Neuron (in vitro differentiated cells): ENCODE measurements around the gene DGCR8.

ENCODE experiments used
- H2AFZ ChIP-seq: one replicate; pipeline ENCODE4 v1.6.1; 2013; ENCODE audit warnings: low read depth, mild to moderate bottlenecking, inconsistent platforms, low read length, moderate library complexity
- H3K27me3 ChIP-seq: one replicate; pipeline ENCODE4 v1.6.1; 2013; ENCODE audit warnings: low read length; ENCODE audit not compliant: insufficient read depth
- H3K36me3 ChIP-seq: one replicate; pipeline ENCODE4 v1.6.1; 2013; ENCODE audit warnings: low read length; ENCODE audit not compliant: insufficient read depth
- H3K4me1 ChIP-seq: one replicate; pipeline ENCODE4 v1.6.1; 2013; ENCODE audit warnings: low read length; ENCODE audit not compliant: insufficient read depth
- H3K4me3 ChIP-seq: 2 replicates; pipeline ENCODE4 v1.5.1; 2013; ENCODE audit warnings: mild to moderate bottlenecking, low read length, moderate library complexity
- H3K9me3 ChIP-seq: one replicate; pipeline ENCODE4 v1.6.1; 2013; ENCODE audit warnings: low read length

DGCR8 gene

GRCh38 chr22:20056161-20056560, 23.9 kb upstream of the DGCR8 start:
- H3K27me3 ChIP-seq: no peaks in the 10 kb centered on the region
- H3K9me3 ChIP-seq: no peaks in the 10 kb centered on the region
- no peak overlapping the region for H2AFZ ChIP-seq
- peaks cover 5% of the 10 kb centered on the region for H3K4me1 ChIP-seq
- peaks cover 17% of the 10 kb centered on the region for H3K36me3 ChIP-seq
- no peak overlapping the region for H3K4me3 ChIP-seq

- Histone ChIP-seq H3K9me3 (no peaks in the 10 kb centered on the region), H3K27me3 (no peaks in the 10 kb centered on the region), H3K36me3 (peaks cover 21% of the 10 kb centered on the region), H3K4me3 (no peak overlapping the region), H3K4me1 (peaks cover 5% of the 10 kb centered on the region), H2AFZ (no peak overlapping the region)
Observed at GRCh38 chr22:20056696-20057386, 23.2 kb upstream of the DGCR8 start.

GRCh38 chr22:20057596-20058268, 22.3 kb upstream of the DGCR8 start:
- H2AFZ ChIP-seq: no peak overlapping the region
- H3K36me3 ChIP-seq: peaks cover 22% of the 10 kb centered on the region
- H3K27me3 ChIP-seq: no peaks in the 10 kb centered on the region
- H3K4me3 ChIP-seq: no peak overlapping the region
- H3K9me3 ChIP-seq: no peaks in the 10 kb centered on the region
- H3K4me1 ChIP-seq: peaks cover 5% of the 10 kb centered on the region

- peaks cover 19% of the 10 kb centered on the region for H3K36me3 ChIP-seq
Observed at GRCh38 chr22:20058989-20059770, 20.9 kb upstream of the DGCR8 start.

GRCh38 chr22:20060700-20061480, 19.2 kb upstream of the DGCR8 start:
- Histone ChIP-seq H3K4me3 (no peak overlapping the region), H3K27me3 (no peaks in the 10 kb centered on the region), H3K4me1 (peaks cover 5% of the 10 kb centered on the region), H3K36me3 (peaks cover 16% of the 10 kb centered on the region), H2AFZ (no peak overlapping the region), H3K9me3 (no peaks in the 10 kb centered on the region)

More at GRCh38 chr22:20058989-20059770, 20.9 kb upstream of the DGCR8 start:
- Histone ChIP-seq H3K4me1 (peaks cover 5% of the 10 kb centered on the region), H3K27me3 (no peaks in the 10 kb centered on the region), H3K4me3 (no peak overlapping the region), H2AFZ (no peak overlapping the region), H3K9me3 (no peaks in the 10 kb centered on the region)

- no peak overlapping the region for H3K4me3 ChIP-seq
- H3K4me1 ChIP-seq: peaks cover 5% of the 10 kb centered on the region
- H3K9me3 ChIP-seq: no peaks in the 10 kb centered on the region
- H2AFZ ChIP-seq: no peak overlapping the region
- no peaks in the 10 kb centered on the region for H3K27me3 ChIP-seq
- peaks cover 16% of the 10 kb centered on the region for H3K36me3 ChIP-seq
Observed at GRCh38 chr22:20061481-20061861, 18.6 kb upstream of the DGCR8 start.

- Histone ChIP-seq H3K36me3 (peaks cover 16% of the 10 kb centered on the region), H2AFZ (no peak overlapping the region), H3K27me3 (no peaks in the 10 kb centered on the region), H3K4me3 (no peak overlapping the region), H3K9me3 (no peaks in the 10 kb centered on the region), H3K4me1 (peaks cover 5% of the 10 kb centered on the region)
Observed at GRCh38 chr22:20062043-20062765, 17.8 kb upstream of the DGCR8 start.

- H3K36me3 ChIP-seq: peaks cover 16% of the 10 kb centered on the region
Observed at GRCh38 chr22:20062766-20063083, 17.3 kb upstream of the DGCR8 start.

GRCh38 chr22:20063271-20064139, 16.5 kb upstream of the DGCR8 start:
- Histone ChIP-seq H3K27me3 (no peaks in the 10 kb centered on the region), H3K9me3 (no peaks in the 10 kb centered on the region), H3K36me3 (peaks cover 16% of the 10 kb centered on the region), H2AFZ (no peak overlapping the region), H3K4me3 (no peak overlapping the region), H3K4me1 (peaks cover 4% of the 10 kb centered on the region)

More at GRCh38 chr22:20062766-20063083, 17.3 kb upstream of the DGCR8 start:
- Histone ChIP-seq H3K4me1 (peaks cover 5% of the 10 kb centered on the region), H2AFZ (no peak overlapping the region), H3K9me3 (no peaks in the 10 kb centered on the region), H3K4me3 (no peak overlapping the region), H3K27me3 (no peaks in the 10 kb centered on the region)

- Histone ChIP-seq H3K9me3 (no peaks in the 10 kb centered on the region), H3K27me3 (no peaks in the 10 kb centered on the region), H3K4me3 (no peak overlapping the region), H3K36me3 (peaks cover 16% of the 10 kb centered on the region), H3K4me1 (no peaks in the 10 kb centered on the region), H2AFZ (no peak overlapping the region)
Observed at GRCh38 chr22:20064140-20064480, 15.9 kb upstream of the DGCR8 start.

- Histone ChIP-seq H3K9me3 (no peaks in the 10 kb centered on the region), H3K4me3 (no peak overlapping the region), H3K36me3 (peaks cover 16% of the 10 kb centered on the region), H3K4me1 (no peaks in the 10 kb centered on the region), H2AFZ (no peak overlapping the region), H3K27me3 (no peaks in the 10 kb centered on the region)
Observed at GRCh38 chr22:20064545-20065262, 15.3 kb upstream of the DGCR8 start.
